HG03432 (cell line): ENCODE results near the gene PCDHGA9.
"Not testable (repeated sequence)": the region's sequence is repeated elsewhere in the genome, so short reads cannot be mapped to it uniquely, and the experiment has no call there.

ENCODE experiments used
- ATAC-seq: cut with Tn5 transposase; IDR thresholded peaks from one replicate; pipeline ENCODE4 v1.9.1; 2021; ENCODE audit warnings: mild to moderate bottlenecking, moderate library complexity; ENCODE audit not compliant: unreplicated experiment

The PCDHGA9 gene

DNA sequence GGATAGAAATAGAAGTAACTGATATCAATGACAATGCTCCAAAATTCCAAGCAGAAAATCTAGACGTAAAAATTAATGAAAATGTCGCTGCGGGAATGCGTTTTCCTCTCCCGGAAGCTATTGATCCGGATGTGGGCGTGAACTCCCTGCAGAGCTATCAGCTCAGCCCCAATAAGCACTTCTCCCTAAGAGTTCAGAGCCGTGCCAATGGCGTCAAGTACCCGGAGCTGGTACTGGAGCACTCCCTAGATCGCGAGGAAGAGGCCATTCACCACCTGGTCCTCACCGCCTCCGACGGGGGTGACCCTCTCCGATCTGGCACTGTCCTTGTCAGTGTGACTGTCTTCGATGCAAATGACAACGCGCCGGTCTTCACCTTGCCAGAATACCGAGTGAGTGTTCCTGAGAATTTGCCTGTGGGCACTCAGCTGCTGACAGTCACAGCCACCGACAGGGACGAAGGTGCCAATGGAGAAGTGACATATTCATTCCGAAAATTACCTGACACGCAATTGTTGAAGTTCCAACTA is 11.0 kb downstream of the PCDHGA9 start:
- ATAC-seq: no peak

GRCh38 chr5:141414548-141415274 is 12.1 kb downstream of the PCDHGA9 start:
- not testable (repeated sequence) for ATAC-seq

- not testable (repeated sequence) for ATAC-seq
Measured at GRCh38 chr5:141415275-141415618, 12.7 kb downstream of the PCDHGA9 start.

- ATAC-seq: peak; percentile 71
Measured at GRCh38 chr5:141417494-141418172, 15.1 kb downstream of the PCDHGA9 start, which contains the start of gene PCDHGB7. Gene PCDHGB7 (plus strand): TSS chr5:141417677. CDS start chr5:141417860, 183 bp downstream.

GRCh38 chr5:141419074-141419880 is 16.7 kb downstream of the PCDHGA9 start:
- no peak for ATAC-seq

DNA sequence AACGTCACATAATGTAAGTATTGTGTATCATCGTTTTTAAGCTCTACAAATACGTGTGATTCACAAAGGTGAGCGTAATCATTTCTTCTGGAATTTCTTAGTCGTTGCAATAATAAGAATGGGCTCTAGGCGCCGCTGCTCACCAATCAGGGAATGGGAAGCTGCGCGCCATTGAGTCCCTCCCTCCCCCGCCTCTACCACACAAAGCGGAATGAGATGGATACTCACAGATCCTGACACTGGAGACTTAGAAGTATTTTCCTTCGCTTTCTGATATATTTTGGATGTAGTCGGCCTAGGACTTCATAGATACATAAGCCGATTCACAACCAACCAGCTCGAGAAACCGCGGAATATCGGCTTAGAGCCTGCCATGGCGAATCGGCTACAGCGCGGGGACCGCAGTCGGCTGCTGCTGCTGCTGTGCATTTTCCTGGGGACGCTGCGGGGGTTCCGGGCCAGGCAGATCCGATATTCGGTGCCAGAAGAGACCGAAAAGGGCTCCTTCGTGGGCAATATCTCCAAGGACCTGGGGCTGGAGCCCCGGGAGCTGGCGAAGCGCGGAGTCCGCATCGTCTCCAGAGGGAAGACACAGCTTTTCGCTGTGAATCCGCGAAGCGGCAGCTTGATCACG is 18.4 kb downstream of the PCDHGA9 start, which contains the start of gene PCDHGA11:
Gene PCDHGA11, plus strand, starts transcription at position 197 of the 634 bp plus-strand sequence. Its CDS starts 177 bp downstream, at position 374.
- ATAC-seq: peak; percentile 60

DNA sequence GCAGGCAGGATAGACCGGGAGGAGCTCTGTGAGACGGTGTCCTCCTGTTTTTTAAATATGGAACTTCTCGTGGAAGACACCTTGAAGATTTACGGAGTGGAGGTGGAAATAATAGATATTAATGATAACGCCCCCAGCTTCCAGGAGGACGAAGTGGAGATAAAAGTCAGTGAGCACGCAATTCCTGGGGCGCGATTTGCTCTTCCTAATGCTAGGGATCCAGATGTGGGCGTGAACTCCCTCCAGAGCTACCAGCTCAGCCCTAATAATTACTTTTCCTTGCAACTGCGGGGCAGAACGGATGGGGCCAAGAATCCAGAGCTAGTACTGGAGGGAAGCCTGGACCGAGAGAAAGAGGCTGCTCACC is 18.9 kb downstream of the PCDHGA9 start:
- ATAC-seq: no peak

DNA sequence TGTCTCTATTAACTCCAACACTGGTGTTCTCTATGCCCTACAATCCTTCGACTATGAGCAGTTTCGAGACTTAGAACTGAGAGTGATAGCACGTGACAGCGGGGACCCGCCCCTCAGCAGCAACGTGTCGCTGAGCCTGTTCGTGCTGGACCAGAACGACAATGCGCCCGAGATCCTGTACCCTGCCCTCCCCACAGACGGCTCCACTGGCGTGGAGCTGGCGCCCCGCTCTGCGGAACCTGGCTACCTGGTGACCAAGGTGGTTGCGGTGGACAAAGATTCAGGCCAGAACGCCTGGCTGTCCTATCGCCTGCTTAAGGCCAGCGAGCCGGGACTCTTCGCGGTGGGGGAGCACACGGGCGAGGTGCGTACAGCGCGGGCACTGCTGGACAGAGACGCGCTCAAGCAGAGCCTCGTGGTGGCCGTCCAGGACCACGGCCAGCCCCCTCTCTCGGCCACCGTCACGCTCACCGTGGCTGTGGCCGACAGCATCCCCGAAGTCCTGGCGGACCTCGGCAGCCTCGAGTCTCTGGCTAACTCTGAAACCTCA is 20.2 kb downstream of the PCDHGA9 start:
- no peak for ATAC-seq

DNA sequence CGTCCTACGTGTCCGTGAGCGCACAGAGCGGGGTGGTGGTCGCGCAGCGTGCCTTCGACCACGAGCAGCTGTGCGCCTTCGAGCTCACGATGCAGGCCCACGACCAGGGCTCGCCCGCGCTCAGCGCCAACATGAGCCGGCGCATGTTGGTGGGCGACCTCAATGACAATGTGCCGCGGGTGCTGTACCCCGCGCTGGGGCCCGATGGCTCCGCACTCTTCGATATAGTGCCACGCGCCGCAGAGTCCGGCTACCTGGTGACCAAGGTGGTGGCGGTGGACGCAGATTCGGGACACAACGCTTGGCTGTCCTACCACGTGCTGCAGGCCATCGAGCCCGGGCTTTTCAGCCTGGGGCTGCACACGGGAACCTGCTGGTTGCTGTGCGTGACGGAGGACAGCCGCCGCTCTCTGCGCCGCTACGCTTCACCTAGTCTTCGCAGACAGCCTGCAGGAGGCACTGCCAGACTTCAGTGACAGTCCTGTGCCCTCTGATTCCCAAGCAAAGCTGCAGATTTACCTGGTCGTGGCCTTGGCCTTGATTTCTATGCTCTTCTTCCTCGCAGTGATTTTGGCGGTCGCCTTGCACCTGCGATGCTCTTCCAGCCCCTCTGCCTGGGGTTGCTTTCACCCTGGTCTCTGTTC is 25.3 kb downstream of the PCDHGA9 start:
- no peak for ATAC-seq

DNA sequence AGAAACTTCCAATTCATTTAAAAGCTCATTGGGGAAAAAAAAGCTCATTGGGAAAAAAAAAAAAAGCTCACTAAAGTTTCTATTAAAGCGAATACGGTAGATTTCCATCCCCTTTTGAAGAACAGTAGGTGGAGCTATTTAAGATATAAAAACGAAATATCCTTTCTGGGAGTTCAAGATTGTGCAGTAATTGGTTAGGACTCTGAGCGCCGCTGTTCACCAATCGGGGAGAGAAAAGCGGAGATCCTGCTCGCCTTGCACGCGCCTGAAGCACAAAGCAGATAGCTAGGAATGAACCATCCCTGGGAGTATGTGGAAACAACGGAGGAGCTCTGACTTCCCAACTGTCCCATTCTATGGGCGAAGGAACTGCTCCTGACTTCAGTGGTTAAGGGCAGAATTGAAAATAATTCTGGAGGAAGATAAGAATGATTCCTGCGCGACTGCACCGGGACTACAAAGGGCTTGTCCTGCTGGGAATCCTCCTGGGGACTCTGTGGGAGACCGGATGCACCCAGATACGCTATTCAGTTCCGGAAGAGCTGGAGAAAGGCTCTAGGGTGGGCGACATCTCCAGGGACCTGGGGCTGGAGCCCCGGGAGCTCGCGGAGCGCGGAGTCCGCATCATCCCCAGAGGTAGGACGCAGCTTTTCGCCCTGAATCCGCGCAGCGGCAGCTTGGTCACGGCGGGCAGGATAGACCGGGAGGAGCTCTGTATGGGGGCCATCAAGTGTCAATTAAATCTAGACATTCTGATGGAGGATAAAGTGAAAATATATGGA is 27.9 kb downstream of the PCDHGA9 start, which contains the start of gene PCDHGA12:
Gene PCDHGA12, plus strand, starts transcription at position 176 of the 782 bp plus-strand sequence. Its CDS starts 253 bp downstream, at position 429.
- ATAC-seq: peak; percentile 85

DNA sequence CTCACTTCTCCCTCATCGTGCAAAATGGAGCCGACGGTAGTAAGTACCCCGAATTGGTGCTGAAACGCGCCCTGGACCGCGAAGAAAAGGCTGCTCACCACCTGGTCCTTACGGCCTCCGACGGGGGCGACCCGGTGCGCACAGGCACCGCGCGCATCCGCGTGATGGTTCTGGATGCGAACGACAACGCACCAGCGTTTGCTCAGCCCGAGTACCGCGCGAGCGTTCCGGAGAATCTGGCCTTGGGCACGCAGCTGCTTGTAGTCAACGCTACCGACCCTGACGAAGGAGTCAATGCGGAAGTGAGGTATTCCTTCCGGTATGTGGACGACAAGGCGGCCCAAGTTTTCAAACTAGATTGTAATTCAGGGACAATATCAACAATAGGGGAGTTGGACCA is 28.7 kb downstream of the PCDHGA9 start:
- peak; percentile 72 for ATAC-seq

DNA sequence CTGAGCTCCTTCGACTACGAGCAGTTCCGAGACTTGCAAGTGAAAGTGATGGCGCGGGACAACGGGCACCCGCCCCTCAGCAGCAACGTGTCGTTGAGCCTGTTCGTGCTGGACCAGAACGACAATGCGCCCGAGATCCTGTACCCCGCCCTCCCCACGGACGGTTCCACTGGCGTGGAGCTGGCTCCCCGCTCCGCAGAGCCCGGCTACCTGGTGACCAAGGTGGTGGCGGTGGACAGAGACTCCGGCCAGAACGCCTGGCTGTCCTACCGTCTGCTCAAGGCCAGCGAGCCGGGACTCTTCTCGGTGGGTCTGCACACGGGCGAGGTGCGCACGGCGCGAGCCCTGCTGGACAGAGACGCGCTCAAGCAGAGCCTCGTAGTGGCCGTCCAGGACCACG is 29.7 kb downstream of the PCDHGA9 start:
- not testable (repeated sequence) for ATAC-seq

GRCh38 chr5:141432726-141433125 is 30.1 kb downstream of the PCDHGA9 start:
- not testable (repeated sequence) for ATAC-seq

GRCh38 chr5:141434006-141434405 is 31.4 kb downstream of the PCDHGA9 start:
- no peak for ATAC-seq

- no peak for ATAC-seq
Measured at GRCh38 chr5:141437221-141437620, 34.6 kb downstream of the PCDHGA9 start.

- ATAC-seq: no peak
Measured at GRCh38 chr5:141439411-141440141, 37.0 kb downstream of the PCDHGA9 start.

- no peak for ATAC-seq
Measured at GRCh38 chr5:141440341-141440740, 37.8 kb downstream of the PCDHGA9 start.

GRCh38 chr5:141441571-141442170 is 39.1 kb downstream of the PCDHGA9 start:
- ATAC-seq: no peak
